GM23338 (cell line): ENCODE data around the gene DFFB. TPM values are rescaled to one million over a fixed set of nuclear protein-coding genes. Genes with fewer than 3 reads are reported as not detected.

Experiments
- ATAC-seq: fragments of 200-7000 bp; cut with Tn5 transposase; 3 replicates; pipeline ENCODE4 v1.9.1; 2020
- DNase-seq: peaks from one replicate; pipeline ENCODE4 v3.0.0-alpha.2; 2015; ENCODE audit warnings: low spot score
- H2AFZ ChIP-seq: fragments of 200-600 bp; sonication (generic); 2 replicates; pipeline ENCODE4 v1.8.0; 2016; ENCODE audit warnings: antibody characterized with exemption, mild to moderate bottlenecking, moderate library complexity
- H3F3A ChIP-seq: fragments of 200-600 bp; sonication (generic); replicated peaks from 2 replicates; pipeline ENCODE4 v1.8.0; 2017; ENCODE audit warnings: antibody characterized with exemption, mixed run types, low read depth
- H3K27ac ChIP-seq: fragments of 200-600 bp; sonication (generic); 2 replicates; pipeline ENCODE4 v1.6.1; 2016; ENCODE audit warnings: low read depth
- H3K27me3 ChIP-seq: fragments of 200-600 bp; sonication (generic); 2 replicates; pipeline ENCODE4 v1.8.0; 2016; ENCODE audit warnings: mild to moderate bottlenecking, mixed run types, moderate library complexity; ENCODE audit not compliant: insufficient read depth
- H3K36me3 ChIP-seq: fragments of 200-600 bp; sonication (generic); 2 replicates; pipeline ENCODE4 v1.8.0; 2016; ENCODE audit warnings: mild to moderate bottlenecking; ENCODE audit not compliant: insufficient read depth
- H3K4me1 ChIP-seq: fragments of 200-600 bp; sonication (generic); 2 replicates; pipeline ENCODE4 v1.8.0; 2016; ENCODE audit warnings: mild to moderate bottlenecking, moderate library complexity; ENCODE audit not compliant: insufficient read depth
- H3K4me2 ChIP-seq: fragments of 200-600 bp; sonication (generic); 2 replicates; pipeline ENCODE4 v1.7.1; 2017; ENCODE audit warnings: mixed run types
- H3K4me3 ChIP-seq: fragments of 200-600 bp; sonication (generic); 2 replicates; pipeline ENCODE4 v1.6.1; 2016; ENCODE audit warnings: mixed run types
- H3K79me2 ChIP-seq: fragments of 200-600 bp; sonication (generic); replicated peaks from 2 replicates; pipeline ENCODE4 v1.8.0; 2017; ENCODE audit warnings: mild to moderate bottlenecking; ENCODE audit not compliant: insufficient read depth
- H3K9me2 ChIP-seq: fragments of 200-600 bp; sonication (generic); 2 replicates; pipeline ENCODE4 v1.8.0; 2017; ENCODE audit not compliant: insufficient read depth
- H4K20me1 ChIP-seq: fragments of 200-600 bp; sonication (generic); replicated peaks from 2 replicates; pipeline ENCODE4 v1.8.0; 2017; ENCODE audit warnings: mild to moderate bottlenecking; ENCODE audit not compliant: insufficient read depth
- H3K27ac Mint-ChIP-seq: 2 replicates; pipeline ENCODE4 v1.8.0; 2020; ENCODE audit warnings: inconsistent platforms, mild to moderate bottlenecking, moderate library complexity, mixed read lengths
- H3K27me3 Mint-ChIP-seq: 3 replicates; pipeline ENCODE4 v1.8.0; 2022; ENCODE audit warnings: low read depth, mild to moderate bottlenecking, moderate library complexity, mixed read lengths, inconsistent platforms; ENCODE audit not compliant: insufficient read depth, poor library complexity
- H3K36me3 Mint-ChIP-seq: 3 replicates; pipeline ENCODE4 v1.8.0; 2021; ENCODE audit warnings: low read depth, mild to moderate bottlenecking, inconsistent platforms, moderate library complexity, mixed read lengths
- H3K4me1 Mint-ChIP-seq: 3 replicates; pipeline ENCODE4 v1.8.0; 2020; ENCODE audit warnings: mild to moderate bottlenecking, inconsistent platforms, mixed read lengths
- H3K4me3 Mint-ChIP-seq: 3 replicates; pipeline ENCODE4 v1.8.0; 2021; ENCODE audit warnings: moderate library complexity, mild to moderate bottlenecking, inconsistent platforms, mixed read lengths
- H3K9me3 Mint-ChIP-seq: 3 replicates; pipeline ENCODE4 v1.8.0; 2020; ENCODE audit warnings: moderate library complexity, mild to moderate bottlenecking, inconsistent platforms, mixed read lengths
- CREB1 ChIP-seq: fragments of 250-450 bp; sonication (Bioruptor Pico); IDR thresholded peaks from 2 replicates; pipeline ENCODE4 v1.5.0; 2020; ENCODE audit warnings: low read depth, mild to moderate bottlenecking, moderate library complexity
- CTCF ChIP-seq, 2 experiments: fragments of 200-600 bp in 1 of 2; sonication (generic) in 1 of 2; conservative IDR thresholded peaks; 2 replicates each; pipeline versions ENCODE4 v1.5.1 to v1.6.1; 2016 to 2017; ENCODE audit warnings: antibody characterized with exemption in 2 of 2, low read depth in 2 of 2, mild to moderate bottlenecking in 2 of 2, moderate library complexity in 1 of 2
- EZH2 ChIP-seq: fragments of 200-600 bp; sonication (generic); IDR thresholded peaks from one replicate; pipeline ENCODE4 v1.8.0; 2017; ENCODE audit warnings: antibody characterized with exemption, mild to moderate bottlenecking, low read depth; ENCODE audit not compliant: unreplicated experiment
- EZH2phosphoT487 ChIP-seq: fragments of 200-600 bp; sonication (generic); IDR thresholded peaks from one replicate; pipeline ENCODE4 v1.8.1; 2018; ENCODE audit warnings: antibody characterized with exemption; ENCODE audit not compliant: unreplicated experiment
- JUNB ChIP-seq: IDR thresholded peaks from one replicate; pipeline ENCODE4 v1.6.1; 2016; ENCODE audit warnings: antibody characterized with exemption; ENCODE audit not compliant: unreplicated experiment
- NANOG ChIP-seq: IDR thresholded peaks from 2 replicates; pipeline ENCODE4 v1.6.1; 2016; ENCODE audit warnings: antibody characterized with exemption, borderline replicate concordance
- POLR2AphosphoS5 ChIP-seq: IDR thresholded peaks from 2 replicates; pipeline ENCODE4 v1.6.1; 2016; ENCODE audit warnings: antibody characterized with exemption, low read depth
- REST ChIP-seq: IDR thresholded peaks from one replicate; pipeline ENCODE4 v1.6.1; 2018; ENCODE audit warnings: antibody characterized with exemption; ENCODE audit not compliant: unreplicated experiment
- STAT1 ChIP-seq: IDR thresholded peaks from one replicate; pipeline ENCODE4 v1.6.1; 2016; ENCODE audit warnings: antibody characterized with exemption; ENCODE audit not compliant: unreplicated experiment
- ZNF114 ChIP-seq: fragments of 250-450 bp; sonication (Bioruptor Pico); IDR thresholded peaks from 2 replicates; pipeline ENCODE4 v1.5.0; 2020; ENCODE audit warnings: mild to moderate bottlenecking, moderate library complexity
- ZNF331 ChIP-seq: fragments of 250-450 bp; sonication (Bioruptor Pico); IDR thresholded peaks from 2 replicates; pipeline ENCODE4 v1.5.0; 2020; ENCODE audit warnings: low read depth, mild to moderate bottlenecking, moderate library complexity
- polyA plus RNA-seq: library from polyadenylated mRNA; unstranded; fragments of >200 nt; fragmentation: Nextera tagmentation; extraction: Ambion mirVana; gene quantifications from 2 replicates; pipeline ENCODE4 v1.2.1, GENCODE V29; 2016
- total RNA-seq: library from RNA; depleted of rRNA; stranded (reverse); fragments of >200 nt; shearing (Covaris generic); gene quantifications from 2 replicates; pipeline ENCODE4 v1.2.3, GENCODE V29; 2014
- TF ChIP-seq, protein P1 (sequence below): IDR thresholded peaks from 2 replicates; pipeline ENCODE4 v1.6.1; 2016; ENCODE audit warnings: antibody characterized with exemption
- TF ChIP-seq, protein P2 (sequence below): fragments of 250-450 bp; sonication (Bioruptor Pico); IDR thresholded peaks from 2 replicates; pipeline ENCODE4 v1.5.0; 2020; ENCODE audit warnings: mild to moderate bottlenecking, moderate library complexity

Gene DFFB
- total and polyA plus RNA-seq, 2 experiments from 2014 or later, result 6.5 to 18.1 TPM

- no peak overlapping the region for H2AFZ ChIP-seq
- H3K36me3 ChIP-seq, result 0 out of 2 replicates have a peak, but pooled peaks cover 4% of the 10 kb centered on the region
- no peak overlapping the region for H3K27ac ChIP-seq
- no peak for ATAC-seq
- Mint-ChIP-seq H3K27ac (no peak overlapping the region), H3K9me3 (no peaks in the 10 kb centered on the region), H3K36me3 (peaks cover 16% of the 10 kb centered on the region; the same call in 2 of the 3 replicates), H3K4me3 (no peak overlapping the region), H3K27me3 (peaks cover 2% of the 10 kb centered on the region), H3K4me1 (no peaks in the 10 kb centered on the region)
- H3F3A ChIP-seq, result no peaks in the 10 kb centered on the region
- H3K4me2 ChIP-seq, result no peak overlapping the region
- no peaks in the 10 kb centered on the region for H3K4me1 ChIP-seq
- H4K20me1 ChIP-seq, result no peaks in the 10 kb centered on the region; the same call in 1 of the 2 replicates
- no peaks in the 10 kb centered on the region for H3K79me2 ChIP-seq
- no peaks in the 10 kb centered on the region for H3K27me3 ChIP-seq
- H3K4me3 ChIP-seq, result no peak overlapping the region
- DNase-seq, result no peak
- TF ChIP-seq CTCF (conservative IDR thresholded peaks at IDR 0.05; ENCODE audit: low read depth in 2 of 2), result no peak
- no peak for TF ChIP-seq JUNB
- no peak for TF ChIP-seq CREB1 (CRISPR knock-in tag)
- no peak for TF ChIP-seq EZH2phosphoT487
- no peak for TF ChIP-seq ZNF331 (CRISPR knock-in tag)
- TF ChIP-seq STAT1, result no peak
- no peak for TF ChIP-seq EZH2
- TF ChIP-seq, protein P1, sequence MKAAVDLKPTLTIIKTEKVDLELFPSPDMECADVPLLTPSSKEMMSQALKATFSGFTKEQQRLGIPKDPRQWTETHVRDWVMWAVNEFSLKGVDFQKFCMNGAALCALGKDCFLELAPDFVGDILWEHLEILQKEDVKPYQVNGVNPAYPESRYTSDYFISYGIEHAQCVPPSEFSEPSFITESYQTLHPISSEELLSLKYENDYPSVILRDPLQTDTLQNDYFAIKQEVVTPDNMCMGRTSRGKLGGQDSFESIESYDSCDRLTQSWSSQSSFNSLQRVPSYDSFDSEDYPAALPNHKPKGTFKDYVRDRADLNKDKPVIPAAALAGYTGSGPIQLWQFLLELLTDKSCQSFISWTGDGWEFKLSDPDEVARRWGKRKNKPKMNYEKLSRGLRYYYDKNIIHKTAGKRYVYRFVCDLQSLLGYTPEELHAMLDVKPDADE, result no peak
- TF ChIP-seq NANOG, result no peak
- TF ChIP-seq REST, result no peak
- TF ChIP-seq ZNF114 (CRISPR knock-in tag), result no peak
- TF ChIP-seq, protein P2, sequence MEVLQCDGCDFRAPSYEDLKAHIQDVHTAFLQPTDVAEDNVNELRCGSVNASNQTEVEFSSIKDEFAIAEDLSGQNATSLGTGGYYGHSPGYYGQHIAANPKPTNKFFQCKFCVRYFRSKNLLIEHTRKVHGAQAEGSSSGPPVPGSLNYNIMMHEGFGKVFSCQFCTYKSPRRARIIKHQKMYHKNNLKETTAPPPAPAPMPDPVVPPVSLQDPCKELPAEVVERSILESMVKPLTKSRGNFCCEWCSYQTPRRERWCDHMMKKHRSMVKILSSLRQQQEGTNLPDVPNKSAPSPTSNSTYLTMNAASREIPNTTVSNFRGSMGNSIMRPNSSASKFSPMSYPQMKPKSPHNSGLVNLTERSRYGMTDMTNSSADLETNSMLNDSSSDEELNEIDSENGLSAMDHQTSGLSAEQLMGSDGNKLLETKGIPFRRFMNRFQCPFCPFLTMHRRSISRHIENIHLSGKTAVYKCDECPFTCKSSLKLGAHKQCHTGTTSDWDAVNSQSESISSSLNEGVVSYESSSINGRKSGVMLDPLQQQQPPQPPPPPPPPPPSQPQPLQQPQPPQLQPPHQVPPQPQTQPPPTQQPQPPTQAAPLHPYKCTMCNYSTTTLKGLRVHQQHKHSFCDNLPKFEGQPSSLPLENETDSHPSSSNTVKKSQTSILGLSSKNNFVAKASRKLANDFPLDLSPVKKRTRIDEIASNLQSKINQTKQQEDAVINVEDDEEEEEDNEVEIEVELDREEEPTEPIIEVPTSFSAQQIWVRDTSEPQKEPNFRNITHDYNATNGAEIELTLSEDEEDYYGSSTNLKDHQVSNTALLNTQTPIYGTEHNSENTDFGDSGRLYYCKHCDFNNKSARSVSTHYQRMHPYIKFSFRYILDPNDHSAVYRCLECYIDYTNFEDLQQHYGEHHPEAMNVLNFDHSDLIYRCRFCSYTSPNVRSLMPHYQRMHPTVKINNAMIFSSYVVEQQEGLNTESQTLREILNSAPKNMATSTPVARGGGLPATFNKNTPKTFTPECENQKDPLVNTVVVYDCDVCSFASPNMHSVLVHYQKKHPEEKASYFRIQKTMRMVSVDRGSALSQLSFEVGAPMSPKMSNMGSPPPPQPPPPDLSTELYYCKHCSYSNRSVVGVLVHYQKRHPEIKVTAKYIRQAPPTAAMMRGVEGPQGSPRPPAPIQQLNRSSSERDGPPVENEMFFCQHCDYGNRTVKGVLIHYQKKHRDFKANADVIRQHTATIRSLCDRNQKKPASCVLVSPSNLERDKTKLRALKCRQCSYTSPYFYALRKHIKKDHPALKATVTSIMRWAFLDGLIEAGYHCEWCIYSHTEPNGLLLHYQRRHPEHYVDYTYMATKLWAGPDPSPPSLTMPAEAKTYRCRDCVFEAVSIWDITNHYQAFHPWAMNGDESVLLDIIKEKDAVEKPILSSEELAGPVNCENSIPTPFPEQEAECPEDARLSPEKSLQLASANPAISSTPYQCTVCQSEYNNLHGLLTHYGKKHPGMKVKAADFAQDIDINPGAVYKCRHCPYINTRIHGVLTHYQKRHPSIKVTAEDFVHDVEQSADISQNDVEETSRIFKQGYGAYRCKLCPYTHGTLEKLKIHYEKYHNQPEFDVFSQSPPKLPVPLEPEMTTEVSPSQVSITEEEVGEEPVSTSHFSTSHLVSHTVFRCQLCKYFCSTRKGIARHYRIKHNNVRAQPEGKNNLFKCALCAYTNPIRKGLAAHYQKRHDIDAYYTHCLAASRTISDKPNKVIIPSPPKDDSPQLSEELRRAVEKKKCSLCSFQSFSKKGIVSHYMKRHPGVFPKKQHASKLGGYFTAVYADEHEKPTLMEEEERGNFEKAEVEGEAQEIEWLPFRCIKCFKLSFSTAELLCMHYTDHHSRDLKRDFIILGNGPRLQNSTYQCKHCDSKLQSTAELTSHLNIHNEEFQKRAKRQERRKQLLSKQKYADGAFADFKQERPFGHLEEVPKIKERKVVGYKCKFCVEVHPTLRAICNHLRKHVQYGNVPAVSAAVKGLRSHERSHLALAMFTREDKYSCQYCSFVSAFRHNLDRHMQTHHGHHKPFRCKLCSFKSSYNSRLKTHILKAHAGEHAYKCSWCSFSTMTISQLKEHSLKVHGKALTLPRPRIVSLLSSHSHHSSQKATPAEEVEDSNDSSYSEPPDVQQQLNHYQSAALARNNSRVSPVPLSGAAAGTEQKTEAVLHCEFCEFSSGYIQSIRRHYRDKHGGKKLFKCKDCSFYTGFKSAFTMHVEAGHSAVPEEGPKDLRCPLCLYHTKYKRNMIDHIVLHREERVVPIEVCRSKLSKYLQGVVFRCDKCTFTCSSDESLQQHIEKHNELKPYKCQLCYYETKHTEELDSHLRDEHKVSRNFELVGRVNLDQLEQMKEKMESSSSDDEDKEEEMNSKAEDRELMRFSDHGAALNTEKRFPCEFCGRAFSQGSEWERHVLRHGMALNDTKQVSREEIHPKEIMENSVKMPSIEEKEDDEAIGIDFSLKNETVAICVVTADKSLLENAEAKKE, result no peak
- no peak for TF ChIP-seq POLR2AphosphoS5
- no peaks in the 10 kb centered on the region for H3K9me2 ChIP-seq
Observed at GRCh38 chr1:3846541-3846940, 10.7 kb upstream of the DFFB start.
